Fibroblast of mammary gland (primary cell): ENCODE data around the gene LAPTM5.

Source experiments
- DNase-seq: peaks from one replicate; pipeline ENCODE4 v3.0.0-alpha.2; 2010; ENCODE audit warnings: low read depth
- H3K4me3 ChIP-seq: 2 replicates; pipeline ENCODE4 v1.5.1; 2011; ENCODE audit warnings: low read depth, mild to moderate bottlenecking, low read length, moderate library complexity; ENCODE audit not compliant: control insufficient read depth
- CTCF ChIP-seq: conservative IDR thresholded peaks from 2 replicates; pipeline ENCODE4 v1.5.1; 2011; ENCODE audit warnings: low read depth, low read length, inconsistent platforms; ENCODE audit not compliant: control insufficient read depth, insufficient read depth

Gene LAPTM5

GRCh38 chr1:30759718-30760281 is 2.2 kb upstream of the LAPTM5 start:
- H3K4me3 ChIP-seq = no peak overlapping the region
- TF ChIP-seq CTCF = no peak
- no peak for DNase-seq

- DNase-seq = peak; percentile 36
- TF ChIP-seq CTCF = no peak
Observed at GRCh38 chr1:30758785-30759380, 1.3 kb upstream of the LAPTM5 start.

GRCh38 chr1:30758121-30758688 is 631 bp upstream of the LAPTM5 start:
- no peak for TF ChIP-seq CTCF
- H3K4me3 ChIP-seq = no peak overlapping the region
- no peak for DNase-seq

More at GRCh38 chr1:30758785-30759380, 1.3 kb upstream of the LAPTM5 start:
- no peak overlapping the region for H3K4me3 ChIP-seq

GRCh38 chr1:30756545-30757351 is 826 bp downstream of the LAPTM5 start:
- no peak for TF ChIP-seq CTCF
- no peak overlapping the region for H3K4me3 ChIP-seq
- DNase-seq = peak; percentile 88

- TF ChIP-seq CTCF = no peak
Observed at GRCh38 chr1:30756206-30756544, 1.4 kb downstream of the LAPTM5 start.

GRCh38 chr1:30755746-30756145 is 1.8 kb downstream of the LAPTM5 start:
- no peak overlapping the region for H3K4me3 ChIP-seq
- no peak for TF ChIP-seq CTCF
- DNase-seq = no peak

More at GRCh38 chr1:30756206-30756544, 1.4 kb downstream of the LAPTM5 start:
- H3K4me3 ChIP-seq = no peak overlapping the region
- no peak for DNase-seq
